WI38 (cell line): ENCODE measurements around the gene ATF1.

Source experiments
- H3K4me3 ChIP-seq: 2 replicates; pipeline ENCODE4 v1.5.1; 2011; ENCODE audit warnings: low read depth, mild to moderate bottlenecking, control low read depth, low read length
- CTCF ChIP-seq: IDR thresholded peaks from 2 replicates; pipeline ENCODE4 v1.5.1; 2012; ENCODE audit warnings: low read depth, mild to moderate bottlenecking, control low read depth, low read length

ATF1 gene

DNA sequence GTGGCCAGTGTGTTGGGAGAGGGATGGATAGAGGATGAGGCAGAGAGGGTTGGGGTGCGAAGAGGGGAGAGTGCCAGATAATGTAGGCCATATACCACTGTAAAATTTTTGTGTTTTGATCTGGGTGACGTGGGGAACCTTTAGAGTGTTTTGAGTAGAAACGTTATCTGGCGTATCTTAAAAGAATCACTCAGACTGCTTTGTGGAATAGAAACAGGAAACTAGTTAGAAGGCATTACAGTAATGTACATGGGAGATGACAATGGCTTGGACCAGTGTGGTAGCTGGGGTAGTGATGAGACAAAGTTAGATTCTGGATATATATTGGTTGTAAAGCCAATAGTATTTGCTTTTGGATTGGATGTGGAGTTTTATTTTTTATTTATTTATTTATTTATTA, 20.6 kb downstream of the ATF1 start:
- TF ChIP-seq CTCF = no peak
- no peak overlapping the region for H3K4me3 ChIP-seq

DNA sequence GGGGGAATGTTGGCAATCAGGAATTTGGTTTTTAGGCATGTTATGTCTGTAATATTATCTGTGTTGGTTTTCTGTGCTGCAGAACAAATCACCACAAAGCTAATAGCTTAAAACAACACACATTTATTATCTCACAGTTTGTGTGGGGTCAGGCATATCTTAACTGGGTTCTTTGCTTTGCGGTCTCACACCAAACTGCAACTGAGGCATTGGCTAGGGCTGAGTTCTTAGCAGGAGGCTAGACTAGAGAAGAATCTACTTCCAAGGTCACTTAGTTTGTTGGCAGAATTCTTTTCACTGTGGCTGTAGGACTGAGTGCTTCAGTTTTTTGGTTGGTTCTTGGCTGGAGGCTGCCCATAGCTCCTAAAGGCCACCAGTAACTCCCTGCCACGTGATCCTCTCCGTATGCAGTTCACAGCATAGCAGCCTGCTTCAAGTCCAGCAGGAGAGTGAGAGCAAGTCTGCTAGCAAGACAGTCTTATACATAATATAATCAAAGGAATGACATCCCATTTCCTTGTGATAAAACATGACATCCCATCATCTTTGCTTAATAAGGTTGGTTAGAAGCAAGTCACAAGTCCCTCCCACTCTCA, 21.6 kb downstream of the ATF1 start:
- H3K4me3 ChIP-seq = no peak overlapping the region
- no peak for TF ChIP-seq CTCF

DNA sequence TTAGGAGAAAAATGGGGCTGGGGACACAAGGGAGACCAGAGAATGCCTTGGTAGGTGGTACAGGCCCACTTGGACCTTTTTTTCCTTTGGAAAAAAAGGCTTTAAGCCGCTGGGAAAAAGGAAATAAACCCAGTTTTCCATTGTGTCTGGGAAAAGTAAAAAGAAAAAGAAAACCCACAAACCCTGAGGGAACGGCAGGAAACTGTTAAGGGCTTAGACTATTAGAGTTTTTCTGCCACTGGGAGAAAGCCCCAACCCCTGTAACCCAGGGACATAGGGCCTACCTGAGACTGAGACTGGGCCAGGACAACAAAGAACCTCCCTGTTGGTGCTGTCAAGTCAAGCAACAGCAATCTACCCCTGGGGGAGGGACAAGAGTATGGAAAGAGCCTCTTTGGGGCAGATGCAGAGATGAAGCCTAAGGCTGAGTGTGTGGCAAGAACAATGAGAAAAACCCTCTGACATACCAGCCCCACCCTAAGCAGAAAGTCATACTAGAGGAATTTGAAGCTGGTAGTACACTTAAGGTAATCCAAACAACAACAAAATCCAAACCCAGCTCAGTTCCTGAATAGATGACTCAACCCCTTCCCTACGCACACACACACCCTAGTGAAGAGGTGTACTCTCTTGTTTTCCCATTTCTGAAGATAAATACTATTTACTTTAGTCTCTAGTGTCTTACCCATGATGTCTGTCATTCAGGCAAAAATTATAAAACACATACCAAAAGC, 22.8 kb downstream of the ATF1 start:
- peak overlapping the region; percentile 46 for H3K4me3 ChIP-seq
- TF ChIP-seq CTCF = no peak

DNA sequence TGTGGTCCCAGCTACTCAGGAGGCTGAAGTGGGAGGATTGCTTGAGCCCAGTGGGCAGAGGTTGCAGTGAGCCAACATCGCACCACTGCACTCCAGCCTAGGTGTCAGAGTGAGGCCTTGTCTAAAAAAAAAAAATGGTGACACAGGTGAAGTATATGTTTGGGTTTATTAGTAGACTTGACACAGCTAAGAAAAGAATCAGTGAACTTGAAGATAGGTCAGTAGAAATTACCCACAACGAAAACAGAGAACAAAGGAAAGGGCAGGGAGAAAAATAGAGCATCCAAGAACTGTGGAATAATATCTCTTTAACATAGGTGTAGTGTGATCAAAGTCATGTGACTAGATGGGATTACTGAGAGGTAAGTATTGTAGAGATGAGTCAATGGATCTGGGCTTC, 23.7 kb downstream of the ATF1 start:
- no peak for TF ChIP-seq CTCF

GRCh38 chr12:50788561-50788960, 24.7 kb downstream of the ATF1 start:
- no peak overlapping the region for H3K4me3 ChIP-seq
- TF ChIP-seq CTCF = no peak

More for the DNA sequence above, 23.7 kb downstream of the ATF1 start:
- H3K4me3 ChIP-seq = no peak overlapping the region

DNA sequence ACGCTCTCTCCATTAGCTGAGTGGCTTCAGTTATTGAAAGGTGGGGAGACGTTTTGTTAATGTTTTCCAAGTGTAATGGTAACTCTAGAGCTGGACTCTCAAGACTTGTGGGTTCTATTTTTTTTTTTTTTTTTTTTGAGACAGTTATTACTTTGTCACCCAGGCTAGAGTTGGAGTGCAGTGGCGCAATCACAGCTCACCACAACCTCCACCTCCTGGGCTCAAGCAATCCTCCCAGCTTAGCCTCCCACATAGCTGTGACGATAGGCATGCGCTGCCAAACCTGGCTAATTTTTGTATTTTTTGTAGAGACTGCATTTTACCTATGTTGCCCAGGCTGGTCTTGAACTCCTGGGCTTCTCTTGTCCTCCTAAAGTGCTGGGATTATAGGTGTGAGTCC, 26.2 kb downstream of the ATF1 start:
- H3K4me3 ChIP-seq = no peak overlapping the region
- no peak for TF ChIP-seq CTCF

GRCh38 chr12:50799908-50800307, 36.0 kb downstream of the ATF1 start:
- no peak for TF ChIP-seq CTCF

More at GRCh38 chr12:50799908-50800307, 36.0 kb downstream of the ATF1 start:
- no peak overlapping the region for H3K4me3 ChIP-seq
